GM13977 (cell line): ENCODE results near the gene SRRM4.

Experiments used
- DNase-seq: peaks from one replicate; pipeline ENCODE4 v3.0.0; 2012; ENCODE audit warnings: low spot score
- in situ Hi-C: fragments of 300-500 bp; cut with MboI; formaldehyde crosslinking; loops from one replicate; pipeline ENCODE4 v1.12.0; 2022; ENCODE audit warnings: low sequenced_read_pairs, low pct_unique_long_range_greater_than_20kb, mixed read lengths, inconsistent platforms; ENCODE audit not compliant: unreplicated experiment
- TF ChIP-seq, protein P1 (sequence below): IDR thresholded peaks from 2 replicates; pipeline ENCODE4 v1.5.1; 2012; ENCODE audit warnings: mild to moderate bottlenecking, control low read depth; ENCODE audit not compliant: insufficient read depth; ENCODE audit errors: extremely low read depth, missing control alignments

Gene SRRM4

DNA sequence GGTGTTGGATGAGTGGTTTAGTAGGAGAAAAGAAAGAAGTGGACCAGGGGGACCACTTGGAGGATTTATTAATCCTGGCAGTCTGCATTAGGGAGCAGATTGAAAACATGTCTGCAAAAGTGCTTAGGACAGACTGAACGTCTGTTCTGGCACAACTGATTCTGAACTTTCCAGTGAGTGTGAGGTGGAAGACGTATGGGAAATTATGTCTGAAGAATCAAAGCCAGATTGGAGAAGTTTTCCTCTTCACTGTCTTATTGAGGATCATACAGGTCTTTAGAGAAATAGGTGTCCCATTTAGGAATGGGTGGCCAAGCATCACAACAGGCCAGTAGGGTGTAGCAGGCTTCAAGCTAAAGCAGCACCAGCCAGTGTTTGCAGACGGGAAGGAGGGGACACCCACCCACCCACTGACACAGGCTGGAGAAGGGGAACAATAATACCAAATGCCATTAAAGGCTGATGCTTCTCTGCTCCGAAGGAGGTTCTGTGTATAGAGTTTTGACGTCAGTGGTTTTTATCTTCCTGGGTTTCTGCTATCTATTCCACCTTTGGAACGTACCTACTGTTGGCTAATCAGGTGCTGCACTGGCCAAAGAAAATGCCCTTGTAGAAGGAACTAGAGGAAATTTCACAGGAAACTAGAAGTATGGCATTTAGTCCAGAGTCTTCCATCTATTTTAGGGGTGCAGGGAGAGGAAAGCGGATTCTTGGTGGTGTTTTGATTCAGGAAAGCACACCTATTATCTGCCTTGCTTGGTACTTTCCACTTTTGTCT is 1.8 kb downstream of the SRRM4 start:
- TF ChIP-seq, protein P1, sequence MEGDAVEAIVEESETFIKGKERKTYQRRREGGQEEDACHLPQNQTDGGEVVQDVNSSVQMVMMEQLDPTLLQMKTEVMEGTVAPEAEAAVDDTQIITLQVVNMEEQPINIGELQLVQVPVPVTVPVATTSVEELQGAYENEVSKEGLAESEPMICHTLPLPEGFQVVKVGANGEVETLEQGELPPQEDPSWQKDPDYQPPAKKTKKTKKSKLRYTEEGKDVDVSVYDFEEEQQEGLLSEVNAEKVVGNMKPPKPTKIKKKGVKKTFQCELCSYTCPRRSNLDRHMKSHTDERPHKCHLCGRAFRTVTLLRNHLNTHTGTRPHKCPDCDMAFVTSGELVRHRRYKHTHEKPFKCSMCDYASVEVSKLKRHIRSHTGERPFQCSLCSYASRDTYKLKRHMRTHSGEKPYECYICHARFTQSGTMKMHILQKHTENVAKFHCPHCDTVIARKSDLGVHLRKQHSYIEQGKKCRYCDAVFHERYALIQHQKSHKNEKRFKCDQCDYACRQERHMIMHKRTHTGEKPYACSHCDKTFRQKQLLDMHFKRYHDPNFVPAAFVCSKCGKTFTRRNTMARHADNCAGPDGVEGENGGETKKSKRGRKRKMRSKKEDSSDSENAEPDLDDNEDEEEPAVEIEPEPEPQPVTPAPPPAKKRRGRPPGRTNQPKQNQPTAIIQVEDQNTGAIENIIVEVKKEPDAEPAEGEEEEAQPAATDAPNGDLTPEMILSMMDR = no peak
- no peak for DNase-seq
- in situ Hi-C loops = no loop called here

DNA sequence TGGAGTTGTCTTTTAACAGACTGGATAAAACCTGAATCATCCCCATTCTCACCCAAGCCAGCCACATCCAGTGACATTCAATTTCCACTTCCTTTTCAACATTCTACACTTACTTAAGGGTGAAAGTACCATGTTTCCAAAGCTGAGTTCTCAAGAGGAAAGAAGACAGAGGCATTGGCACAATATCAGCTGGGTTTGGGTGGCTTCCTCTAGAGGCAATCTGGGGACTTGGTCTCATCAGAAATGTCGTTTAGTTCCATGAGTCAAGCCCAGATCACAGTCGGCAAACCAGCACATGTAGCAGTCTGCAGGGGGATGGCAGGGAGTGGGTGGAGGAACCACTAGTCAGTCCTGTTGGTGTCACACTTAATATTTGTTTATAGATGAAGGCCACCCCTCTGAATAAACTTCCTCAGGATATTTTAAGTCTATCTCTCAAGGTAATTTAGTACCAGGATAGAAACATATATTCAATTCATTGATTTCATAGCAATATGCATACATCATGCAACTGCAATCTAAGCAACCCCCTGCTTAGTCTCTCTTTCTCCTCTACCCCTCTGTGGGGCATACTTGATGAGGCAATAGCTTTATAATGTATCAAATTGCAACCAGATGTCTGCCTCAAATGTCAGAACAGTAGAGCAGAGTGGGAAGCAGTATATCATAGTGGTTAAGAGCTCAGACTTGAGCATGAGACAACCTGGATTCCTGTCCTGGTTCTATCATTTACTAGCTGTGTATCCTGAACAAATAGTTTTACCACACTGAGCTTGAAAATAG is 3.0 kb downstream of the SRRM4 start:
- DNase-seq = no peak
- TF ChIP-seq, protein P1 = no peak
- in situ Hi-C loops = no loop called here

DNA sequence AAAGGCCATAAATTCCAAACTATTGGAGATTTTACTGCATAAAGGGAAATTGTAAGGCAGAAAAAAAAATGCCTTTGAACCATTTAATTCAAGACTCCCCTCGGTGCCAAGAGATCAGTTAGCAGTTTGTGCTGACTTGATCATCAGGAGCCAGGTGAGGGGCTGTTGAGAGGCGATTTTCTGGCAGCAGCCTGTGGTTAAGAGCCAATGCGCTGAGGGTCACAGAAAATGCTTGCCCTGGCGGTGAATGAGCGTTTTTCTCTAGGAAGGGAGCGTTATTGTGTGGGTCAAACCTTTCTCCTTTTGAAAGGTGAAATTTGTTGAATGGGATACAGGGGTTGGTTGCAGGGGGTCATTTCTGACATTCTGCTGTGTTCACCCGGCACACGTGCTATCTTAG is 4.7 kb downstream of the SRRM4 start:
- in situ Hi-C loops = no loop called here
- no peak for DNase-seq
- TF ChIP-seq, protein P1 = no peak

DNA sequence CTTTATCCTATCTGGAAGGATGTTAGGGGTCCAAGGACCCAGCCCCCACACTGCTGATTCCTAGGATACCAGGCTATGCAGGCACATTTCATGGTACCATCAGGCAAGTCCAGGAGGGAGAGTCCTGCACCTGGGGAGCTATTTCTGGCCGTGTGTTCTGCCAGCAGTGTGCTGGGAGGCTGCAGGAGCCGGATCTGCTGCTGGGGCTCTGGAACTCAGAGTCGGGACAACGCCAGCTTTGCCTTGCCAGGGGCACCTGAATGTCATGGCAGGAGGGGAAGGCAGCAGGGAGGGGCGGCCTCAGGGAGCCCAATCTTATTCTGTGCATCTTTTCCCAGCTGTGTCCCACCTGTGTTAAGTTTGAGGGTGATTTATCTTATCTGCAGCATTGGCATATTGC is 17.8 kb downstream of the SRRM4 start:
- no peak for DNase-seq
- TF ChIP-seq, protein P1 = no peak
- in situ Hi-C loops = no loop called here

DNA sequence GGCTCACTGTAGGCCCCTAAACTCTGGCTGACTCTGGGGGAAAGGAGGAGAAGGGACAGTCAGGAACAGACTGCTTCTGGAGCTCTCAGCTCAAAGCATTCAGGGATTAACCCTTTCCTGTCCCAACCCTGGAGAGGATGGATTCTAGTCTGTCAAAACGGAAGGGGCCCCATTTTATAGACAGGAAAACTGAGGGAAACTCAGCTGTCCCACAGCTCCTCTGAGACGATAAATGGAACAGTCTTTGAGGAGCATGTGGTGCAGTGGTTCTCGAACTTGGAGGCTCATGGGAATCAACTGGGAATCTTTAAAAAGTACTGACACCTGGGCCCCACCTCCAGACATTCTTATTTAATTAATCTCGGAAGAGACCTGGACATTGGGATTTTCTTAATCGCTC is 23.7 kb downstream of the SRRM4 start:
- TF ChIP-seq, protein P1 = no peak
- in situ Hi-C loops = no loop called here
- no peak for DNase-seq

DNA sequence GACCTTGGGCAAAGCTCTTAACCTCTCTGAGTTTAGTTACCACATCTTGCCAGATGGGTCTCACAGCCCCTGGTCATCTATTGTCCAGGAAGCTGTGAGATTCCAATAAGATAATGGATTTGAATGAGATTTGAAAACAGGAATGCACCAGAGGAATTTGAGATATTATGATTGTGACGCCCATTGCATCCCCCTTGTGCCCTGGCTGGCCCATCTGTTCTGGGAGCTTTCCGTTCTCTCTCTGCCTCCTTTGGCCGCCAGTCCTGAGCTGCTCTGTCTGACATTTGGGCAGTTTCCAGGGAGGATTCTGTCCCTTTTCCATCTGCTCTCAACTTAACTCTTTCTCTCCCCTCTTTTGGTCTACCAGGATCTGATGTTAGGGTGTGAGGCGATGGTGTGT is 24.6 kb downstream of the SRRM4 start:
- TF ChIP-seq, protein P1 = no peak
- in situ Hi-C loops = no loop called here
- no peak for DNase-seq
